HCT116 (cell line): ENCODE data around the gene SCN1B. TPM values are rescaled to one million over a fixed set of nuclear protein-coding genes. Genes with fewer than 3 reads are reported as not detected.

Experiments
- ATAC-seq: fragments of 200-7000 bp; cut with Tn5 transposase; 2 replicates; pipeline ENCODE4 v1.9.1; 2020; ENCODE audit warnings: mild to moderate bottlenecking, moderate library complexity
- BruUV-seq: library from RNA; stranded (reverse); fragments of 400-500 nt; replicated peaks from 2 replicates; lab custom pipeline; 2021; lab: Mats Ljungman, UMichigan
- CTCF ChIA-PET: fragments of 300-600 bp; sonication (Branson Sonifier 250); formaldehyde crosslinking; loops from one replicate; lab custom pipeline; 2021; ENCODE audit warnings: antibody characterized with exemption; lab: Charles Lee
- POLR2A ChIA-PET: fragments of 300-600, 350-600 bp; sonication (Branson Sonifier 250); formaldehyde crosslinking; loops from one replicate; lab custom pipeline; 2021; ENCODE audit warnings: antibody characterized with exemption; lab: Charles Lee
- RAD21 ChIA-PET, 2 experiments: fragments of 300-600 bp; sonication (Branson Sonifier 250); formaldehyde crosslinking; loops; one replicate each; lab custom pipeline; 2023; ENCODE audit warnings: low total read pairs in 2 of 2; ENCODE audit not compliant: uncharacterized antibody in 2 of 2, unreplicated experiment in 2 of 2, low non-redundant PET in 1 of 2; lab: Charles Lee
- DNase-seq: peaks from one replicate; pipeline ENCODE4 v3.0.0-alpha.2; 2010; ENCODE audit warnings: low read depth, low spot score
- H2AFZ ChIP-seq: fragments of 200-600 bp; shearing (Covaris generic), sonication (generic); 2 replicates; pipeline ENCODE4 v1.6.1; 2017; ENCODE audit warnings: low read depth, mixed run types, mixed read lengths, antibody characterized with exemption, low read length; ENCODE audit not compliant: poor library complexity, severe bottlenecking
- H3K27ac ChIP-seq: 2 replicates; pipeline ENCODE4 v1.5.1; 2012; ENCODE audit warnings: low read depth, low read length
- H3K27me3 ChIP-seq: fragments of 200-600 bp; sonication (generic); 2 replicates; pipeline ENCODE4 v1.6.1; 2016; ENCODE audit warnings: mixed run types, low read length, mixed read lengths; ENCODE audit not compliant: insufficient read depth
- H3K36me3 ChIP-seq, 2 experiments: fragments of 200-500 bp in 1 of 2; fragments of 200-600 bp in 1 of 2; sonication (Bioruptor generic) in 1 of 2; sonication (generic) in 1 of 2; 2 replicates each; pipeline versions ENCODE4 v1.5.1 to v1.6.1; 2014 to 2016; ENCODE audit warnings: low read length in 2 of 2, inconsistent platforms in 1 of 2, mixed read lengths in 1 of 2, mixed run types in 1 of 2; ENCODE audit not compliant: insufficient read depth in 2 of 2, control insufficient read depth in 1 of 2
- H3K4me1 ChIP-seq, 2 experiments: fragments of 200-600 bp in 1 of 2; sonication (generic) in 1 of 2; 2 replicates each; pipeline versions ENCODE4 v1.5.1 to v1.6.1; 2012 to 2017; ENCODE audit warnings: low read length in 2 of 2, inconsistent platforms in 1 of 2, mild to moderate bottlenecking in 1 of 2, mixed read lengths in 1 of 2, mixed run types in 1 of 2, moderate library complexity in 1 of 2; ENCODE audit not compliant: insufficient read depth in 2 of 2, control insufficient read depth in 1 of 2
- H3K4me2 ChIP-seq: fragments of 200-600 bp; sonication (generic); 2 replicates; pipeline ENCODE4 v1.6.1; 2017; ENCODE audit warnings: mixed run types, low read length, mixed read lengths
- H3K4me3 ChIP-seq, 2 experiments: fragments of 200-600 bp in 1 of 2; sonication (generic) in 1 of 2; replicated peaks in 1 of 2; 2 replicates each; pipeline ENCODE4 v1.5.1; 2011 to 2016; ENCODE audit warnings: low read length in 2 of 2, control low read depth in 1 of 2, low read depth in 1 of 2, mild to moderate bottlenecking in 1 of 2, mixed read lengths in 1 of 2, mixed run types in 1 of 2
- H3K79me2 ChIP-seq: fragments of 200-600 bp; sonication (generic); 2 replicates; pipeline ENCODE4 v1.6.1; 2017; ENCODE audit warnings: mild to moderate bottlenecking, mixed run types, low read length, moderate library complexity, mixed read lengths; ENCODE audit not compliant: insufficient read depth
- H3K9ac ChIP-seq: fragments of 200-600 bp; sonication (generic); 2 replicates; pipeline ENCODE4 v1.6.1; 2016; ENCODE audit warnings: low read length, mixed read lengths
- H3K9me2 ChIP-seq: fragments of 200-600 bp; sonication (generic), shearing (Covaris generic); 2 replicates; pipeline ENCODE4 v1.6.1; 2017; ENCODE audit warnings: mixed run types, mild to moderate bottlenecking, moderate library complexity; ENCODE audit not compliant: insufficient read depth
- H3K9me3 ChIP-seq, 2 experiments: fragments of 200-500 bp in 1 of 2; fragments of 200-600 bp in 1 of 2; sonication (Bioruptor generic) in 1 of 2; sonication (generic) in 1 of 2; 2 replicates each; pipeline ENCODE4 v1.6.1; 2014 to 2017; ENCODE audit warnings: low read length in 2 of 2, mixed read lengths in 2 of 2, inconsistent platforms in 1 of 2, low read depth in 1 of 2, mild to moderate bottlenecking in 1 of 2, mixed run types in 1 of 2, moderate library complexity in 1 of 2; ENCODE audit not compliant: control insufficient read depth in 1 of 2, insufficient read depth in 1 of 2
- H4K20me1 ChIP-seq: fragments of 200-600 bp; sonication (generic), shearing (Covaris generic); 2 replicates; pipeline ENCODE4 v1.6.1; 2017; ENCODE audit warnings: mixed run types, mild to moderate bottlenecking, moderate library complexity; ENCODE audit not compliant: insufficient read depth
- ATF3 ChIP-seq: IDR thresholded peaks from 2 replicates; pipeline ENCODE4 v1.6.1; 2012
- CTCF ChIP-seq, 3 experiments: fragments of 200-600 bp in 1 of 3; sonication (generic) in 1 of 3; IDR thresholded peaks in 2 of 3; conservative IDR thresholded peaks in 1 of 3; 2 replicates each; pipeline ENCODE4 v1.5.1; 2012 to 2017; ENCODE audit warnings: low read depth in 2 of 3, low read length in 2 of 3, antibody characterized with exemption in 1 of 3, borderline replicate concordance in 1 of 3, control low read depth in 1 of 3, mild to moderate bottlenecking in 1 of 3, mixed read lengths in 1 of 3, mixed run types in 1 of 3, moderate library complexity in 1 of 3; ENCODE audit not compliant: insufficient read depth in 1 of 3
- EZH2 ChIP-seq: fragments of 200-600 bp; sonication (generic); IDR thresholded peaks from 2 replicates; pipeline ENCODE4 v1.6.1; 2017; ENCODE audit warnings: antibody characterized with exemption, mixed run types
- EZH2phosphoT487 ChIP-seq: fragments of 200-600 bp; IDR thresholded peaks from 2 replicates; pipeline ENCODE4 v1.6.1; 2018; ENCODE audit warnings: antibody characterized with exemption, borderline replicate concordance
- FOSL1 ChIP-seq: IDR thresholded peaks from 2 replicates; pipeline ENCODE4 v1.6.1; 2012; ENCODE audit warnings: low read depth
- POLR2A ChIP-seq: IDR thresholded peaks from 2 replicates; pipeline ENCODE4 v1.7.0; 2011; ENCODE audit warnings: borderline replicate concordance; ENCODE audit not compliant: insufficient read depth, insufficient read length; ENCODE audit errors: extremely low read depth
- POLR2AphosphoS5 ChIP-seq: IDR thresholded peaks from 2 replicates; pipeline ENCODE4 v1.6.1; 2011; ENCODE audit warnings: mild to moderate bottlenecking, low read depth, low read length, moderate library complexity
- RAD21 ChIP-seq: IDR thresholded peaks from 2 replicates; pipeline ENCODE4 v1.6.1; 2012; ENCODE audit warnings: low read depth, mild to moderate bottlenecking
- SRF ChIP-seq: IDR thresholded peaks from 2 replicates; pipeline ENCODE4 v1.6.1; 2012; ENCODE audit warnings: low read depth
- TCF7L2 ChIP-seq: IDR thresholded peaks from 2 replicates; pipeline ENCODE4 v1.7.0; 2011; ENCODE audit warnings: borderline replicate concordance, inconsistent platforms; ENCODE audit not compliant: insufficient read depth, insufficient read length; ENCODE audit errors: extremely low read depth
- ZBTB33 ChIP-seq: IDR thresholded peaks from 2 replicates; pipeline ENCODE4 v1.6.1; 2011; ENCODE audit warnings: mild to moderate bottlenecking, low read length, moderate library complexity; ENCODE audit not compliant: insufficient replicate concordance; ENCODE audit errors: extremely low read depth
- ZNF274 ChIP-seq: fragments of 200-500 bp; sonication (Bioruptor generic); IDR thresholded peaks from 2 replicates; pipeline ENCODE4 v1.6.1; 2014; ENCODE audit warnings: mild to moderate bottlenecking, low read depth, low read length, inconsistent platforms
- intact Hi-C: fragments of 100-400 bp; cut with micrococcal nuclease; formaldehyde crosslinking; loops from 2 replicates; pipeline ENCODE4 v1.10.0; 2022
- total RNA-seq: library from RNA; stranded (reverse); gene quantifications from one replicate; pipeline ENCODE4 v1.2.1, GENCODE V29; 2021; ENCODE audit not compliant: unreplicated experiment
- TF ChIP-seq, protein P1 (sequence below): IDR thresholded peaks from 2 replicates; pipeline ENCODE4 v1.6.1; 2012

SCN1B gene
- total RNA-seq, 1 experiment from 2014 or later, result 6.6 TPM

- Histone ChIP-seq H3K79me2 (no peaks in the 10 kb centered on the region), H3K36me3 (no peaks in the 10 kb centered on the region), H3K27ac (no peak overlapping the region), H3K9me2 (no peaks in the 10 kb centered on the region), H3K4me2 (no peak overlapping the region), H3K9ac (no peak overlapping the region), H3K27me3 (no peaks in the 10 kb centered on the region), H3K4me1 (peaks cover 0 to 8% of the 10 kb centered on the region in 2 experiments; a peak in 2 of 4 replicates), H3K4me3 (no peak overlapping the region), H3K9me3 (no peaks in the 10 kb centered on the region), H2AFZ (no peak overlapping the region), H4K20me1 (no peaks in the 10 kb centered on the region)
- TF ChIP-seq SRF, result no peak
- no peak for TF ChIP-seq ZNF274
- no peak for TF ChIP-seq FOSL1
- TF ChIP-seq ZBTB33, result no peak
- peak; percentile 70 for TF ChIP-seq RAD21
- TF ChIP-seq EZH2, result no peak
- TF ChIP-seq CTCF (IDR thresholded peaks at IDR 0.05 in 2 of 3, conservative IDR thresholded peaks at IDR 0.05 in 1 of 3; ENCODE audit: borderline replicate concordance in 1 of 3, insufficient read depth in 1 of 3, low read depth in 2 of 3, low read length in 2 of 3), result peak; percentile 69 to 88 (median 71)
- TF ChIP-seq POLR2A, result no peak
- no peak for TF ChIP-seq TCF7L2
- no peak for TF ChIP-seq POLR2AphosphoS5
- TF ChIP-seq, protein P1, sequence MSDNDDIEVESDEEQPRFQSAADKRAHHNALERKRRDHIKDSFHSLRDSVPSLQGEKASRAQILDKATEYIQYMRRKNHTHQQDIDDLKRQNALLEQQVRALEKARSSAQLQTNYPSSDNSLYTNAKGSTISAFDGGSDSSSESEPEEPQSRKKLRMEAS, result no peak
- TF ChIP-seq ATF3, result no peak
- no peak for TF ChIP-seq EZH2phosphoT487
- DNase-seq, result no peak
- intact Hi-C loops, result no loop called here
- ATAC-seq, result peak; percentile 99
- RAD21 ChIA-PET, result no interaction called here
- POLR2A ChIA-PET, result interaction anchor here (0.7 to 1.7 kb wide), 3 partner anchors 11 to 501 kb away, joined by 3 to 5 read pairs (median 5); no protein-coding TSS in a partner anchor
- no TSS peak for BruUV-seq
- CTCF ChIA-PET, result interaction anchor here (0.6 to 3.3 kb wide), 11 partner anchors 9 to 98 kb away, joined by 3 to 25 read pairs (median 5); partner anchors contain the start of gene FXYD5
Measured at GRCh38 chr19:35055715-35056179, 25.5 kb downstream of the SCN1B start.
